Measurements from ENCODE around the gene CABCOCO1. TPM values are rescaled to one million over a fixed set of nuclear protein-coding genes. Genes with fewer than 3 reads are reported as not detected.

The CABCOCO1 gene
- total and polyA plus RNA-seq, 8 donors: 1.7 to 6.0 (median 3.4) TPM; not detected in 1

DNA sequence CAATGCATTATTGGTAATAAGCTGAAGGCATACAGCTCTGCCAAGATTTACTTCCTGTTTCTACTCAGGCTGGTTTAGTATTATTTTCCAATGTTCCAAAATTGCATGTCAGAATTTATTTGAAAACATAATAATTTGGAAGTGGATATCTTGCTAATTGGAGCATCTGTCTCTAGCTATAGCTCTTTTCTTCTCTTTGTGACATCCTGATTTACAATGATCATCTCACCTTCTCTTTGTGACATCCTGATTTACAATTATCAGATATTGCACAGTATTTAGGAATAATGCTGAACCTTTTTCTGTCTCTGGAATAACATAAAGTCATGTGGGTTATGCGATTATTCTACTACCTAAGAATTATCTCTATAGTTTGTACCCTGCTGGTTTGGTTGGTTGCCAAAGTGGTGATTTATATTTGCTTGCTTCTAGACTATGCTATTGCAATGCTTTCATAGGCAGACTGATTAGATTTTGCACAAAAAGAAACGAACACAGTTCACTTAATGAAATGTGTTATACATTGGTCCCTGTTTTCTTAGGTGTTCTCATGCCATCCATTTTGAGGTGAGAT is 44.3 kb upstream of the CABCOCO1 start:
- no peaks in the 10 kb centered on the region for H3K27me3 ChIP-seq
- DNase-seq: no peak
- no peaks in the 10 kb centered on the region for H3K36me3 ChIP-seq
- no peak overlapping the region for H3K27ac ChIP-seq
- no peak for ATAC-seq
- TF ChIP-seq, protein P1, sequence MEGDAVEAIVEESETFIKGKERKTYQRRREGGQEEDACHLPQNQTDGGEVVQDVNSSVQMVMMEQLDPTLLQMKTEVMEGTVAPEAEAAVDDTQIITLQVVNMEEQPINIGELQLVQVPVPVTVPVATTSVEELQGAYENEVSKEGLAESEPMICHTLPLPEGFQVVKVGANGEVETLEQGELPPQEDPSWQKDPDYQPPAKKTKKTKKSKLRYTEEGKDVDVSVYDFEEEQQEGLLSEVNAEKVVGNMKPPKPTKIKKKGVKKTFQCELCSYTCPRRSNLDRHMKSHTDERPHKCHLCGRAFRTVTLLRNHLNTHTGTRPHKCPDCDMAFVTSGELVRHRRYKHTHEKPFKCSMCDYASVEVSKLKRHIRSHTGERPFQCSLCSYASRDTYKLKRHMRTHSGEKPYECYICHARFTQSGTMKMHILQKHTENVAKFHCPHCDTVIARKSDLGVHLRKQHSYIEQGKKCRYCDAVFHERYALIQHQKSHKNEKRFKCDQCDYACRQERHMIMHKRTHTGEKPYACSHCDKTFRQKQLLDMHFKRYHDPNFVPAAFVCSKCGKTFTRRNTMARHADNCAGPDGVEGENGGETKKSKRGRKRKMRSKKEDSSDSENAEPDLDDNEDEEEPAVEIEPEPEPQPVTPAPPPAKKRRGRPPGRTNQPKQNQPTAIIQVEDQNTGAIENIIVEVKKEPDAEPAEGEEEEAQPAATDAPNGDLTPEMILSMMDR (IDR thresholded peaks at IDR 0.05): no peak
- no peaks in the 10 kb centered on the region for H3K9me3 ChIP-seq
- intact Hi-C loops (cut with DNase I): no loop called here
- H3K4me3 ChIP-seq: no peak overlapping the region
- H3K4me1 ChIP-seq: peaks cover 0 to 14% of the 10 kb centered on the region in 2 donors

DNA sequence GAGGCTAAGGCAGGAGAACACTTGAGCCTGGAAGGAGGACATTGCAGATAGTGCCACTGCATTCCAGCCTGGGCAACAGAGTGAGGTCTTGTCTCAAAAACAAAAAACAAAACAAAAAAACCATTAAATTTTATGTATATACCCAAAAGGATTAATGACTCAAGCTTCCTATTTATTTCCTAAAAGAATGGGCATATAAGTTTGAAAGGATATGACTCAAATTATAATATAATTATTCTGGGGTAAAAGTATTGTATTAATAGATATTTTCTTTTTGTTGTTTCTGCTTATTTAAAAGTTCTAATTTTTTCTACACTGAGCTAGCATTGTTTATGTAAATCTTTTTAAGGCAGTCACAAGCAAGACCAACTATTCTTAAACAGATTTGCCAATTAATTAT is 42.2 kb upstream of the CABCOCO1 start:
- Histone ChIP-seq H3K4me1 (peaks cover 7 to 14% of the 10 kb centered on the region in 2 donors), H3K9me3 (no peaks in the 10 kb centered on the region), H3K27ac (no peak overlapping the region), H3K27me3 (no peaks in the 10 kb centered on the region), H3K36me3 (no peaks in the 10 kb centered on the region), H3K4me3 (no peak overlapping the region)
- no peak for DNase-seq
- TF ChIP-seq, protein P1 (IDR thresholded peaks at IDR 0.05): no peak
- intact Hi-C loops (cut with DNase I): no loop called here
- ATAC-seq: no peak

DNA sequence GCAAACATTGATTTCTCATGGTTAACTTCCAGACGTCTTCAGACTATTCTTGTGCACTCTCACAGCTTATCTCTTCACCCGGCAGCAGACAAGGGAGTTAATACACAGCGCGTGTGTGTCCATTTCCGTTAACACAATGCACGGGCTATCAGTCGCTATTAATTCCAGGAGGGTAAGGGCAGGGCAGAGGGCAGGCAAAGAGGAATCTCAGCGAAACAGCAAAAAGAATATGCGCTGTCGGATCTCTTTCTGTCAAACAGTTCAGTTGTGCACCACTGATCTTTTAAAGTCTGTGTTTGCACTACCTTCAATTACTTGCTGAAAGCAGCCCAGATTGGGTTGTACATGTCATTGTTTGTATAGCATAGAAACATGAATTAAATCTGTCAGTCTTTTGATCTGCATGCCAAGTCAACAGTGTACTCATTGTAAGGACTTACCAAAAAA is 41.1 kb upstream of the CABCOCO1 start:
- Histone ChIP-seq H3K27me3 (no peaks in the 10 kb centered on the region), H3K27ac (no peak overlapping the region), H3K9me3 (no peaks in the 10 kb centered on the region), H3K4me3 (no peak overlapping the region), H3K4me1 (peaks cover 7 to 14% of the 10 kb centered on the region in 2 donors), H3K36me3 (no peaks in the 10 kb centered on the region)
- DNase-seq: peak in 2 of 4 donors; percentile 17 to 33
- peak; percentile 20 for ATAC-seq
- intact Hi-C loops (cut with DNase I): no loop called here
- TF ChIP-seq, protein P1 (IDR thresholded peaks at IDR 0.05): no peak

DNA sequence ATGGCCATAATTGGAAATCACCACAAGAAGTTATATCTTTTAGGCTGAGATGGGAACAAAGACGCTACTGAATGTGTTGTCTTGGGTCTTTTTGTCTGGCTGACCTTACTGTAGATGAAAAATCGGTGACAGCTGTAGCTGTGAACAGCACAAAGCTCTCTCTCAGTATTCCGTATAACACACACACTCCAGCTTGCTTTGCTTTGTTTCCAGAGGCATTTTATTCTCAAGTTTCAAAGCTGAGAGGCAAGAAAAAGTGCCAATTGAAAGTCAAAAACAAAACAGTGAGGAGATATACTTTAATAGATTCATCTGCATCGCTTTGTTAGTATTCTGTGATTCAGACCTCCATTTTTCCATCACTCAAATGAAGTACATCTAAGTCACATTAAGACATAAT is 39.6 kb upstream of the CABCOCO1 start:
- ATAC-seq: peak; percentile 51
- TF ChIP-seq, protein P1 (IDR thresholded peaks at IDR 0.05): no peak
- DNase-seq: no peak
- H3K4me1 ChIP-seq: peaks cover 7 to 14% of the 10 kb centered on the region in 2 donors
- no peaks in the 10 kb centered on the region for H3K27me3 ChIP-seq
- no peaks in the 10 kb centered on the region for H3K36me3 ChIP-seq
- no peak overlapping the region for H3K4me3 ChIP-seq
- intact Hi-C loops (cut with DNase I): no loop called here
- peak overlapping the region; percentile 24 to 49 for H3K27ac ChIP-seq
- no peaks in the 10 kb centered on the region for H3K9me3 ChIP-seq

DNA sequence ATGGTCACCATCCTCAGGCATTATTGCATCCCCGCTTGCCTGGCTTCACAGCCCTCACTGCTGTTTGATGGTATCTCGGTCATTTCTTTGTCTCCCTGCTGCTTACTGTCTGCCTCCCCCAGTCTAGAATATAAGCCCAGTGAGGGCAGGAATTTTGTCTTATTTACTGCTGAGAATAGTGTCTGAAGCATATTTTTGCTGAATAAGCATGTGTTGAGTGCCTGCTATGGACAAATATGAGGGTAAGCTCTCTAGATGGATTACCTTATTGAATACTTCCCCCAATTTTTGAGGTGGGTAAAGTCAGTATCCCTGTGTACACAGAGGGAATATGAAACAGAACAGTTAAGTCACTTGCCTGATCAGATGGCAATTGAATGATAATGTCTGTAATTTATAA is 36.5 kb upstream of the CABCOCO1 start:
- Histone ChIP-seq H3K27ac (no peak overlapping the region), H3K27me3 (no peaks in the 10 kb centered on the region), H3K9me3 (no peaks in the 10 kb centered on the region), H3K36me3 (no peaks in the 10 kb centered on the region), H3K4me1 (peaks cover 7 to 11% of the 10 kb centered on the region in 2 donors), H3K4me3 (no peak overlapping the region)
- DNase-seq (no peak), ATAC-seq (no peak)
- intact Hi-C loops (cut with DNase I): no loop called here
- TF ChIP-seq, protein P1 (IDR thresholded peaks at IDR 0.05): no peak

All from left lung (tissue), 10 donors.